Pancreas (tissue), 10 donors: ENCODE results near the gene KAT7. TPM values are rescaled to one million over a fixed set of nuclear protein-coding genes. Genes with fewer than 3 reads are reported as not detected.

Experiments used
- ATAC-seq, 4 donors: fragments of 200-7000 bp; cut with Tn5 transposase; one replicate each; pipeline versions ENCODE4 v1.8.0 to v1.9.1; 2020; ENCODE audit warnings: mild to moderate bottlenecking in 4 of 4, moderate library complexity in 4 of 4
- DNase-seq, 6 donors: peaks; one replicate each; pipeline ENCODE4 v3.0.0-alpha.2; 2020
- FAIRE-seq: peaks from 2 replicates; lab custom pipeline; 2012; peaks lifted over from hg19 to GRCh38; lab: Jason Lieb, UNC
- H3K27ac ChIP-seq, 4 donors: fragments of 200-600 bp; sonication (generic); 1 replicate in 3 of 4; 2 replicates in 1 of 4; pipeline versions ENCODE4 v1.5.0 to v1.8.0; 2020
- H3K27me3 ChIP-seq, 4 donors: fragments of 200-600 bp; one replicate each; pipeline ENCODE4 v1.8.0; 2021
- H3K36me3 ChIP-seq, 3 donors: fragments of 200-600 bp; sonication (generic) in 1 of 3; one replicate each; pipeline versions ENCODE4 v1.5.0 to v1.8.0; 2020 to 2021
- H3K4me1 ChIP-seq, 3 donors: fragments of 200-600 bp; one replicate each; pipeline ENCODE4 v1.8.0; 2021
- H3K4me3 ChIP-seq, 4 donors: fragments of 200-600 bp; sonication (generic) in 2 of 4; one replicate each; pipeline versions ENCODE4 v1.5.0 to v1.8.0; 2020 to 2021
- H3K9me3 ChIP-seq, 4 donors: fragments of 200-600 bp; one replicate each; pipeline ENCODE4 v1.8.0; 2021
- CTCF ChIP-seq, 4 donors: fragments of 200-600 bp; sonication (generic) in 3 of 4; IDR thresholded peaks; one replicate each; pipeline versions ENCODE4 v1.5.0 to v1.8.0; 2021; ENCODE audit warnings: antibody characterized with exemption in 4 of 4
- WGBS, 2 donors: extraction: QIAGEN DNeasy Blood & Tissue Kit; methylation state at CpG; one replicate each; pipeline ENCODE4 v1.1.7; 2013; 5-methylcytosine and 5-hydroxymethylcytosine counted together
- intact Hi-C, 3 donors: fragments of 100-400 bp; cut with DNase I; formaldehyde crosslinking; loops; one replicate each; pipeline versions ENCODE4 v1.11.1 to v1.14.2; 2022
- polyA plus RNA-seq, 2 donors: library from polyadenylated mRNA; stranded (reverse); fragments of 200-250 nt; gene quantifications; one replicate each; pipeline ENCODE4 v1.2.3, GENCODE V29; 2013
- total RNA-seq, 6 donors: library from RNA; stranded (reverse); fragmentation: NEBNext Ultra II Directional in 4 of 6; extraction: Animal tissue kit (Norgen Biotek cat#: 25700) in 4 of 6; gene quantifications; one replicate each; pipeline versions ENCODE4 v1.2.1 to v1.2.4, GENCODE V29; 2021 to 2023
- donor health status: healthy with polysubstance abuse.
- donor health status: DM: no; HTN: no; CAD: no; lungs with moderate emphysema.
- donor health status: DM: no; HTN: no; CAD: no.
- donor health status: control.
- donor health status: control.
- donor health status: Bipolar disorder and iron deficiency.
- donor health status: DM: yes; HTN: yes; CAD: no.
- donor health status: DM: no; HTN: no; CAD: no.
- donor health status: DM: no; HTN: no; CAD: no.
- donor health status: DM: yes; HTN: yes; CAD: no.

KAT7 gene
- total and polyA plus RNA-seq, 8 donors, result 3.5 to 31.5 (median 19.1) TPM

GRCh38 chr17:49764559-49765180, 23.8 kb upstream of the KAT7 start:
- ATAC-seq (peak; percentile 6 to 25 (median 22)), DNase-seq (peak in 2 of 6 donors; percentile 13 to 27), FAIRE-seq (no peak)
- TF ChIP-seq CTCF (IDR thresholded peaks at IDR 0.05), result no peak
- WGBS, 2 donors, result 5 to 9% methylated on average over 8 of the region's 8 CpGs
- Histone ChIP-seq H3K9me3 (no peaks in the 10 kb centered on the region), H3K27ac (peak overlapping the region; percentile 29 to 68 (median 66)), H3K27me3 (no peaks in the 10 kb centered on the region), H3K4me1 (peaks cover 0 to 14% (median 4%) of the 10 kb centered on the region in 3 donors), H3K36me3 (no peaks in the 10 kb centered on the region), H3K4me3 (peak overlapping the region in 2 of 4 donors; percentile 21 to 70)
- intact Hi-C loops, result loop anchor here in 1 of 3 donors (10.0 kb wide), 1 partner anchor 50 kb away; no protein-coding TSS in a partner anchor

DNA sequence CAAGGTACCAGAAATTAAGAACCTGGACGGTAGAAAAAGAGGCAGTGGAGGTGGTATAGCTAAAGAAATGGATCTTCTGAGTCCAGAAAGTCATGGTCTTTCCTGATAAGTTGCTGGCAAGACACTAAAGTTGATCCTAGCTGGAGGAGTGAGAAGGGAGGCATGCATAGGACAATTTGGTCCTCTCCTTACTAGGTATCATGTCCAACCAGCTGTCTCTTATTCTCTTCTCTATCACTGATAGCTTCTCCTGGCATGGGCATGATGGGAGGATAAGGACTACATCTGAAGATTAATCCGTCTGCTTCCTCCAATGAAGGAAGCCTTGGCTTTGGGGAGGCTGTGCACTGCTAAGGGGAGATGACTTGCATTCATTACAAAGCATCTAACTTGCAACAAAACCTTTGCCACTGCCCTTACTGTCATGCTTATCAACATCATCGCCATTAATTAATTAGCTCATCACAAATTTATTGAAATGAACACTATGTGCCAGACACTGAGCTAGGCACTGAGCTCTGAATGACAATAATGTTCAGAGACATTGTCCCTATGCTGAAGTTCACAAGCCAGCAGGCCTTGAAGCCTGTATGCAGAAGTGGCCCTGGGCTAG, 21.5 kb upstream of the KAT7 start:
- H3K9me3 ChIP-seq, result no peaks in the 10 kb centered on the region
- intact Hi-C loops, result loop anchor here in 1 of 3 donors (10.0 kb wide), 1 partner anchor 52 kb away; no protein-coding TSS in a partner anchor
- peaks cover 0 to 8% (median 4%) of the 10 kb centered on the region in 3 donors for H3K4me1 ChIP-seq
- H3K27ac ChIP-seq, result no peak overlapping the region
- no peak for FAIRE-seq
- no peak overlapping the region for H3K4me3 ChIP-seq
- 78% methylated on average over 3 of the region's 3 CpGs for whole genome bisulfite sequencing, 2 donors
- no peaks in the 10 kb centered on the region for H3K27me3 ChIP-seq
- no peak for TF ChIP-seq CTCF (IDR thresholded peaks at IDR 0.05)
- DNase-seq, result no peak
- no peaks in the 10 kb centered on the region for H3K36me3 ChIP-seq
- no peak for ATAC-seq

GRCh38 chr17:49775546-49776260, 12.8 kb upstream of the KAT7 start:
- H3K9me3 ChIP-seq, result no peaks in the 10 kb centered on the region
- no peaks in the 10 kb centered on the region for H3K4me1 ChIP-seq
- WGBS, 2 donors, result 76 to 83% methylated on average over 8 of the region's 8 CpGs
- no peak for TF ChIP-seq CTCF (IDR thresholded peaks at IDR 0.05)
- no peaks in the 10 kb centered on the region for H3K27me3 ChIP-seq
- no peaks in the 10 kb centered on the region for H3K36me3 ChIP-seq
- H3K27ac ChIP-seq, result no peak overlapping the region
- no peak overlapping the region for H3K4me3 ChIP-seq
- intact Hi-C loops, result loop anchor here in 2 of 3 donors (5.0 to 10.0 kb wide), 2 partner anchors 201 to 203 kb away; partner anchors contain the start of gene NXPH3 (in 1 of the 2)
- DNase-seq (no peak), FAIRE-seq (no peak), ATAC-seq (no peak)

GRCh38 chr17:49776551-49777300, 11.8 kb upstream of the KAT7 start:
- no peak for TF ChIP-seq CTCF (IDR thresholded peaks at IDR 0.05)
- Histone ChIP-seq H3K4me3 (no peak overlapping the region), H3K9me3 (no peaks in the 10 kb centered on the region), H3K36me3 (no peaks in the 10 kb centered on the region), H3K4me1 (no peaks in the 10 kb centered on the region), H3K27ac (no peak overlapping the region), H3K27me3 (no peaks in the 10 kb centered on the region)
- FAIRE-seq, result no peak
- WGBS, 2 donors, result 69 to 70% methylated on average over 8 of the region's 8 CpGs
- no peak for DNase-seq
- ATAC-seq, result no peak
- intact Hi-C loops, result loop anchor here in 2 of 3 donors (5.0 to 10.0 kb wide), 2 partner anchors 202 to 204 kb away; partner anchors contain the start of gene NXPH3 (in 1 of the 2)
